Thymus (tissue), 11 donors: ENCODE measurements around the gene LYL1. TPM values are rescaled to one million over a fixed set of nuclear protein-coding genes. Genes with fewer than 3 reads are reported as not detected.

Source experiments
- DNase-seq, 9 donors: peaks; one replicate each; pipeline ENCODE4 v3.0.0-alpha.2; 2013; ENCODE audit warnings: low spot score in 9 of 9, low read depth in 6 of 9, missing footprints in 1 of 9
- H3K27ac ChIP-seq, 2 donors: one replicate each; pipeline ENCODE4 v1.5.1; 2013; ENCODE audit warnings: control low read depth in 1 of 2, low read depth in 1 of 2, low read length in 1 of 2, mild to moderate bottlenecking in 1 of 2, moderate library complexity in 1 of 2
- H3K27me3 ChIP-seq, 2 donors: one replicate each; pipeline ENCODE4 v1.5.1; 2013; ENCODE audit warnings: low read length in 1 of 2; ENCODE audit not compliant: control insufficient read depth in 2 of 2, insufficient read depth in 1 of 2
- H3K36me3 ChIP-seq, 2 donors: one replicate each; pipeline ENCODE4 v1.5.1; 2013; ENCODE audit warnings: low read length in 1 of 2, mild to moderate bottlenecking in 1 of 2, moderate library complexity in 1 of 2; ENCODE audit not compliant: control insufficient read depth in 2 of 2, insufficient read depth in 2 of 2
- H3K4me1 ChIP-seq, 2 donors: one replicate each; pipeline ENCODE4 v1.5.1; 2013; ENCODE audit warnings: low read length in 2 of 2; ENCODE audit not compliant: control insufficient read depth in 2 of 2, insufficient read depth in 2 of 2
- H3K4me3 ChIP-seq, 2 donors: one replicate each; pipeline ENCODE4 v1.5.1; 2013; ENCODE audit warnings: low read length in 2 of 2, control low read depth in 1 of 2, mild to moderate bottlenecking in 1 of 2
- H3K9me3 ChIP-seq, 2 donors: one replicate each; pipeline ENCODE4 v1.5.1; 2013; ENCODE audit warnings: low read length in 1 of 2, mild to moderate bottlenecking in 1 of 2; ENCODE audit not compliant: control insufficient read depth in 2 of 2, insufficient read depth in 1 of 2
- WGBS: extraction: QIAGEN DNeasy Blood & Tissue Kit; methylation state at CpG from one replicate; pipeline ENCODE4 v1.1.7; 2013; 5-methylcytosine and 5-hydroxymethylcytosine counted together
- polyA plus RNA-seq: library from polyadenylated mRNA; stranded (reverse); fragments of 200-250 nt; gene quantifications from one replicate; pipeline ENCODE4 v1.2.3, GENCODE V29; 2013
- total RNA-seq: library from RNA; stranded (reverse); fragments of 120-200 nt; gene quantifications from one replicate; pipeline ENCODE4 v1.2.4, GENCODE V29; 2013
- donor health status: healthy.

Gene LYL1
- total and polyA plus RNA-seq, 2 donors = 8.3 to 14.0 TPM

- no peak overlapping the region for H3K27ac ChIP-seq
- H3K9me3 ChIP-seq = no peaks in the 10 kb centered on the region
- peaks cover 5 to 36% of the 10 kb centered on the region in 2 donors for H3K4me1 ChIP-seq
- DNase-seq = no peak
- peaks cover 14 to 87% of the 10 kb centered on the region in 2 donors for H3K27me3 ChIP-seq
- WGBS = 94% methylated on average over 10 of the region's 10 CpGs
- H3K36me3 ChIP-seq = no peaks in the 10 kb centered on the region
- H3K4me3 ChIP-seq = no peak overlapping the region
These were observed 12.0 kb downstream of the LYL1 start for GRCh38 chr19:13090511-13091231.

GRCh38 chr19:13089857-13090507 is 12.7 kb downstream of the LYL1 start:
- H3K36me3 ChIP-seq = no peaks in the 10 kb centered on the region
- peaks cover 0 to 30% of the 10 kb centered on the region in 2 donors for H3K4me1 ChIP-seq
- H3K4me3 ChIP-seq = no peak overlapping the region
- no peak for DNase-seq
- 96% methylated on average over 12 of the region's 12 CpGs for WGBS
- H3K9me3 ChIP-seq = no peaks in the 10 kb centered on the region
- no peak overlapping the region for H3K27ac ChIP-seq
- H3K27me3 ChIP-seq = peaks cover 8 to 85% of the 10 kb centered on the region in 2 donors

- no peak for DNase-seq
- WGBS = 93% methylated on average over 5 of the region's 5 CpGs
- Histone ChIP-seq H3K36me3 (no peaks in the 10 kb centered on the region), H3K27ac (no peak overlapping the region), H3K9me3 (no peaks in the 10 kb centered on the region), H3K4me1 (peaks cover 0 to 24% of the 10 kb centered on the region in 2 donors), H3K4me3 (no peak overlapping the region), H3K27me3 (peaks cover under 1 to 78% of the 10 kb centered on the region in 2 donors)
These were observed 13.4 kb downstream of the LYL1 start for GRCh38 chr19:13089139-13089856.

GRCh38 chr19:13087795-13088537 is 14.7 kb downstream of the LYL1 start:
- Histone ChIP-seq H3K27me3 (peaks cover 0 to 71% of the 10 kb centered on the region in 2 donors), H3K4me3 (no peak overlapping the region), H3K36me3 (no peaks in the 10 kb centered on the region), H3K9me3 (no peaks in the 10 kb centered on the region), H3K4me1 (peaks cover 0 to 15% of the 10 kb centered on the region in 2 donors), H3K27ac (no peak overlapping the region)
- DNase-seq = no peak
- WGBS = 94% methylated on average over 37 of the region's 37 CpGs

GRCh38 chr19:13087295-13087694 is 15.4 kb downstream of the LYL1 start:
- Histone ChIP-seq H3K27ac (no peak overlapping the region), H3K36me3 (no peaks in the 10 kb centered on the region), H3K4me3 (no peak overlapping the region), H3K9me3 (no peaks in the 10 kb centered on the region), H3K27me3 (peaks cover 0 to 69% of the 10 kb centered on the region in 2 donors), H3K4me1 (peaks cover 0 to 14% of the 10 kb centered on the region in 2 donors)
- DNase-seq = no peak
- WGBS = 95% methylated on average over 12 of the region's 12 CpGs

- H3K9me3 ChIP-seq = no peaks in the 10 kb centered on the region
- WGBS = 97% methylated on average over 2 of the region's 2 CpGs
- H3K4me3 ChIP-seq = no peak overlapping the region
- H3K36me3 ChIP-seq = no peaks in the 10 kb centered on the region
- H3K27ac ChIP-seq = no peak overlapping the region
- peaks cover 0 to 4% of the 10 kb centered on the region in 2 donors for H3K4me1 ChIP-seq
- H3K27me3 ChIP-seq = peaks cover 0 to 67% of the 10 kb centered on the region in 2 donors
- DNase-seq = no peak
These were observed 16.3 kb downstream of the LYL1 start for GRCh38 chr19:13086341-13086740.

- no peaks in the 10 kb centered on the region for H3K4me1 ChIP-seq
- 70% methylated on average over 7 of the region's 7 CpGs for WGBS
- no peak overlapping the region for H3K27ac ChIP-seq
- no peaks in the 10 kb centered on the region for H3K36me3 ChIP-seq
- no peaks in the 10 kb centered on the region for H3K9me3 ChIP-seq
- no peak for DNase-seq
- peaks cover 0 to 61% of the 10 kb centered on the region in 2 donors for H3K27me3 ChIP-seq
- no peak overlapping the region for H3K4me3 ChIP-seq
These were observed 17.0 kb downstream of the LYL1 start for GRCh38 chr19:13085666-13086065.

GRCh38 chr19:13083627-13084026 is 19.0 kb downstream of the LYL1 start:
- WGBS = 93% methylated on average over 9 of the region's 9 CpGs
- Histone ChIP-seq H3K36me3 (no peaks in the 10 kb centered on the region), H3K27ac (no peak overlapping the region), H3K4me3 (no peak overlapping the region), H3K4me1 (peaks cover 0 to 9% of the 10 kb centered on the region in 2 donors), H3K9me3 (no peaks in the 10 kb centered on the region), H3K27me3 (peaks cover 0 to 47% of the 10 kb centered on the region in 2 donors)
- DNase-seq = no peak
